H1 (cell line): ENCODE results near the gene HSPA2. TPM values are rescaled to one million over a fixed set of nuclear protein-coding genes. Genes with fewer than 3 reads are reported as not detected.

ENCODE experiments used
- CTCF ChIA-PET: fragments of 300-600 bp; sonication (Branson Sonifier 250); formaldehyde crosslinking; loops from one replicate; lab custom pipeline; 2021; ENCODE audit not compliant: partially characterized antibody; lab: Charles Lee
- POLR2A ChIA-PET: fragments of 300-600 bp; sonication (Branson Sonifier 250); formaldehyde crosslinking; loops from one replicate; lab custom pipeline; 2021; ENCODE audit warnings: inconsistent platforms; ENCODE audit not compliant: partially characterized antibody; lab: Charles Lee
- DNase-seq, 2 experiments: peaks; one replicate each; pipeline versions ENCODE4 v3.0.0 to v3.0.0-alpha.2; 2010 to 2022; ENCODE audit warnings: low spot score in 2 of 2, low read depth in 1 of 2, mixed read lengths in 1 of 2
- FAIRE-seq: peaks from 2 replicates; lab custom pipeline; 2011; peaks lifted over from hg19 to GRCh38; lab: Jason Lieb, UNC
- H2AFZ ChIP-seq: 2 replicates; pipeline ENCODE4 v1.8.1; 2012; ENCODE audit warnings: low read length, inconsistent platforms
- H2AK5ac ChIP-seq: 2 replicates; pipeline ENCODE4 v1.6.1; 2013; ENCODE audit warnings: low read depth, low read length
- H2BK120ac ChIP-seq: replicated peaks from 2 replicates; pipeline ENCODE3; 2013; ENCODE audit warnings: low read depth, low read length, inconsistent platforms
- H2BK12ac ChIP-seq: 2 replicates; pipeline ENCODE4 v1.6.1; 2013; ENCODE audit warnings: low read depth, low read length
- H2BK15ac ChIP-seq: 2 replicates; pipeline ENCODE4 v1.6.1; 2013; ENCODE audit warnings: low read length
- H2BK20ac ChIP-seq: 2 replicates; pipeline ENCODE4 v1.6.1; 2013; ENCODE audit warnings: low read length
- H2BK5ac ChIP-seq: 2 replicates; pipeline ENCODE4 v1.6.1; 2013; ENCODE audit warnings: low read depth, low read length
- H3K14ac ChIP-seq: 2 replicates; pipeline ENCODE4 v1.6.1; 2013; ENCODE audit warnings: inconsistent platforms; ENCODE audit not compliant: insufficient read length
- H3K18ac ChIP-seq: 2 replicates; pipeline ENCODE4 v1.6.1; 2013; ENCODE audit warnings: low read length; ENCODE audit errors: extremely low read depth
- H3K23ac ChIP-seq: 2 replicates; pipeline ENCODE4 v1.6.1; 2013; ENCODE audit warnings: inconsistent platforms; ENCODE audit not compliant: insufficient read length
- H3K23me2 ChIP-seq: 2 replicates; pipeline ENCODE4 v1.6.1; 2013; ENCODE audit warnings: low read depth, low read length
- H3K27ac ChIP-seq: 2 replicates; pipeline ENCODE4 v1.6.1; 2011; ENCODE audit warnings: low read depth, low read length, inconsistent platforms
- H3K27me3 ChIP-seq, 4 experiments: replicated peaks in 1 of 4; 1 replicate in 1 of 4; 2 replicates in 3 of 4; pipeline versions ENCODE4 v1.6.1 to v1.8.1; 2011 to 2013; ENCODE audit warnings: low read length in 3 of 4, mild to moderate bottlenecking in 3 of 4, inconsistent platforms in 2 of 4, mixed read lengths in 2 of 4, moderate library complexity in 1 of 4; ENCODE audit not compliant: control insufficient read depth in 3 of 4, insufficient read depth in 3 of 4; ENCODE audit errors: extremely low read depth in 1 of 4
- H3K36me3 ChIP-seq, 4 experiments: 2 replicates each; pipeline versions ENCODE4 v1.6.1 to v1.8.1; 2011 to 2013; ENCODE audit warnings: mild to moderate bottlenecking in 4 of 4, low read length in 3 of 4, moderate library complexity in 2 of 4, control low read depth in 1 of 4, inconsistent platforms in 1 of 4; ENCODE audit not compliant: insufficient read depth in 4 of 4, control insufficient read depth in 2 of 4
- H3K4ac ChIP-seq: replicated peaks from 2 replicates; pipeline ENCODE3; 2013; ENCODE audit warnings: low read length, low read depth, mixed read lengths, inconsistent platforms; ENCODE audit not compliant: insufficient read length
- H3K4me1 ChIP-seq, 4 experiments: replicated peaks in 1 of 4; 1 replicate in 1 of 4; 2 replicates in 3 of 4; pipeline versions ENCODE4 v1.6.1 to v1.8.1; 2011 to 2013; ENCODE audit warnings: low read length in 3 of 4, inconsistent platforms in 2 of 4, mixed read lengths in 1 of 4; ENCODE audit not compliant: insufficient read depth in 4 of 4, control insufficient read depth in 3 of 4
- H3K4me2 ChIP-seq, 2 experiments: 2 replicates each; pipeline versions ENCODE4 v1.6.1 to v1.8.1; 2011 to 2013; ENCODE audit warnings: low read depth in 2 of 2, low read length in 2 of 2, control low read depth in 1 of 2, inconsistent platforms in 1 of 2, mild to moderate bottlenecking in 1 of 2; ENCODE audit not compliant: insufficient read depth in 1 of 2
- H3K4me3 ChIP-seq, 4 experiments: fragments of 200-600, 300-600 bp in 1 of 4; sonication (generic), shearing (Covaris generic), sonication (Bioruptor Twin) in 1 of 4; 2 replicates each; pipeline versions ENCODE4 v1.5.1 to v1.8.1; 2011 to 2016; ENCODE audit warnings: low read length in 4 of 4, low read depth in 3 of 4, control low read depth in 2 of 4, inconsistent platforms in 2 of 4, mild to moderate bottlenecking in 2 of 4, mixed read lengths in 1 of 4, moderate library complexity in 1 of 4; ENCODE audit not compliant: insufficient read depth in 2 of 4; ENCODE audit errors: extremely low read depth in 1 of 4
- H3K56ac ChIP-seq: replicated peaks from 2 replicates; pipeline ENCODE3; 2013; ENCODE audit warnings: low read depth, mild to moderate bottlenecking, mixed read lengths, low read length, inconsistent platforms; ENCODE audit not compliant: insufficient read length
- H3K79me1 ChIP-seq: 2 replicates; pipeline ENCODE4 v1.6.1; 2013; ENCODE audit warnings: low read depth, low read length, control low read depth
- H3K79me2 ChIP-seq, 2 experiments: 2 replicates each; pipeline versions ENCODE4 v1.6.1 to v1.8.1; 2012 to 2013; ENCODE audit warnings: low read length in 2 of 2, mild to moderate bottlenecking in 2 of 2, inconsistent platforms in 1 of 2; ENCODE audit not compliant: insufficient read depth in 2 of 2, control insufficient read depth in 1 of 2
- H3K9ac ChIP-seq, 4 experiments: replicated peaks in 1 of 4; 1 replicate in 1 of 4; 2 replicates in 3 of 4; pipeline versions ENCODE4 v1.6.1 to v1.8.1; 2011 to 2013; ENCODE audit warnings: low read depth in 3 of 4, low read length in 3 of 4, control low read depth in 2 of 4, mild to moderate bottlenecking in 2 of 4, moderate library complexity in 2 of 4, inconsistent platforms in 1 of 4; ENCODE audit errors: extremely low read depth in 1 of 4
- H3K9me3 ChIP-seq, 2 experiments: 2 replicates each; pipeline versions ENCODE4 v1.6.1 to v1.8.1; 2012 to 2013; ENCODE audit warnings: mild to moderate bottlenecking in 2 of 2, moderate library complexity in 2 of 2, control low read depth in 1 of 2, inconsistent platforms in 1 of 2, low read depth in 1 of 2, low read length in 1 of 2, mixed read lengths in 1 of 2; ENCODE audit not compliant: insufficient read depth in 2 of 2
- H4K20me1 ChIP-seq, 2 experiments: replicated peaks in 1 of 2; 2 replicates each; pipeline versions ENCODE3 to v1.8.1; 2011 to 2013; ENCODE audit warnings: inconsistent platforms in 2 of 2, low read length in 2 of 2, mild to moderate bottlenecking in 1 of 2; ENCODE audit not compliant: insufficient read depth in 2 of 2, control insufficient read depth in 1 of 2
- H4K5ac ChIP-seq: 2 replicates; pipeline ENCODE4 v1.6.1; 2013; ENCODE audit warnings: low read length, low read depth, mixed read lengths, inconsistent platforms; ENCODE audit not compliant: insufficient read length
- H4K8ac ChIP-seq: 2 replicates; pipeline ENCODE4 v1.8.0; 2013; ENCODE audit warnings: mild to moderate bottlenecking, moderate library complexity, low read length, inconsistent platforms; ENCODE audit not compliant: insufficient read depth; ENCODE audit errors: extremely low read depth
- H4K91ac ChIP-seq: replicated peaks from 2 replicates; pipeline ENCODE3; 2013; ENCODE audit warnings: low read length, mixed read lengths, inconsistent platforms; ENCODE audit not compliant: insufficient read length
- CBX5 ChIP-seq: fragments of 300-800, 300-1000 bp; sonication (generic); IDR thresholded peaks from 2 replicates; pipeline ENCODE4 v1.7.1; 2016; ENCODE audit warnings: antibody characterized with exemption, low read length, low read depth
- KDM4A ChIP-seq: IDR thresholded peaks from one replicate; pipeline ENCODE4 v1.7.1; 2012; ENCODE audit warnings: low read depth, mild to moderate bottlenecking, moderate library complexity, low read length, inconsistent platforms; ENCODE audit not compliant: severe bottlenecking
- NANOG ChIP-seq: IDR thresholded peaks from 2 replicates; pipeline ENCODE4 v1.6.1; 2011; ENCODE audit warnings: low read length, low read depth, mild to moderate bottlenecking, inconsistent platforms; ENCODE audit not compliant: insufficient read depth, poor library complexity, severe bottlenecking
- RFX5 ChIP-seq: IDR thresholded peaks from 2 replicates; pipeline ENCODE4 v1.6.1; 2011; ENCODE audit warnings: low read depth, low read length, improper control_type of control experiment, borderline replicate concordance
- YY1 ChIP-seq: IDR thresholded peaks from 2 replicates; pipeline ENCODE4 v1.6.1; 2011; ENCODE audit warnings: low read depth, mild to moderate bottlenecking, low read length
- WGBS, 2 experiments: shearing (Covaris generic) in 1 of 2; methylation state at CpG; one replicate each; pipeline versions ENCODE4 v1.1.6 to v1.1.7; 2013 to 2015; ENCODE audit warnings: low lambda C conversion rate in 2 of 2, mixed read lengths in 2 of 2, inconsistent platforms in 1 of 2, low coverage in 1 of 2, missing lambda C conversion rate in 1 of 2; ENCODE audit not compliant: insufficient replicate concordance in 2 of 2, insufficient coverage in 1 of 2, insufficient read length in 1 of 2; ENCODE audit errors: extremely low coverage in 1 of 2, missing lambda C conversion rate in 1 of 2; 5-methylcytosine and 5-hydroxymethylcytosine counted together
- polyA plus RNA-seq, 7 experiments: library from polyadenylated mRNA; depleted of rRNA in 3 of 7; stranded (reverse) in 5 of 7; unstranded in 2 of 7; fragments of >200 nt in 5 of 7; fragments of 200-250 nt in 2 of 7; gene quantifications; 1 replicate in 5 of 7; 2 replicates in 1 of 7; 4 replicates in 1 of 7; pipeline versions ENCODE4 v1.2.1 to v1.2.3, GENCODE V29; 2011 to 2013; ENCODE audit warnings: missing spikeins in 2 of 7, mixed read lengths in 2 of 7
- total RNA-seq: library from RNA; stranded (reverse); fragmentation: NEBNext Ultra II Directional; extraction: Animal tissue kit (Norgen Biotek cat#: 25700); gene quantifications from 2 replicates; pipeline ENCODE4 v1.2.1, GENCODE V29; 2021

HSPA2 gene
- total and polyA plus RNA-seq, 2 of the 8 experiments (the other 6 are each of a cell fraction or from before 2014, with no cell fraction given): 30.5 to 82.9 TPM

- H3K27me3 ChIP-seq: no peaks in the 10 kb centered on the region
- no peak overlapping the region for H3K9ac ChIP-seq
- no peak overlapping the region for H2AK5ac ChIP-seq
- H2BK20ac ChIP-seq: 0 out of 2 replicates have a peak overlapping the region, but pooled peaks have one; percentile 17
- peak overlapping the region; percentile 66 for H2AFZ ChIP-seq
- CTCF ChIA-PET: interaction anchor here (0.9 to 3.4 kb wide), 2 partner anchors 10 to 70 kb away, joined by 3 to 8 read pairs; no protein-coding TSS in a partner anchor
- POLR2A ChIA-PET: interaction anchor here (1.0 kb wide), 1 partner anchor 26 kb away, joined by 3 read pairs; the partner anchor contains the start of gene HSPA2
- DNase-seq (no peak), FAIRE-seq (no peak)
- H2BK12ac ChIP-seq: no peak overlapping the region
- H4K91ac ChIP-seq: peak overlapping the region; percentile 16
- H3K4me2 ChIP-seq: no peak overlapping the region
- H2BK5ac ChIP-seq: no peak overlapping the region
- no peak overlapping the region for H2BK15ac ChIP-seq
- H3K14ac ChIP-seq: no peak overlapping the region
- no peak overlapping the region for H4K5ac ChIP-seq
- H3K79me2 ChIP-seq: no peaks in the 10 kb centered on the region
- no peak overlapping the region for H2BK120ac ChIP-seq
- H3K79me1 ChIP-seq: no peaks in the 10 kb centered on the region
- H3K56ac ChIP-seq: no peak overlapping the region
- no peaks in the 10 kb centered on the region for H4K20me1 ChIP-seq
- H3K4me3 ChIP-seq: no peak overlapping the region
- peaks cover 0 to 7% (median 1%) of the 10 kb centered on the region in 4 experiments; a peak in 3 of 7 replicates for H3K4me1 ChIP-seq
- no peak overlapping the region for H3K27ac ChIP-seq
- no peak overlapping the region; the same call in 1 of the 2 replicates for H3K18ac ChIP-seq
- H3K9me3 ChIP-seq: no peaks in the 10 kb centered on the region
- H3K23me2 ChIP-seq: no peaks in the 10 kb centered on the region
- no peak overlapping the region for H3K4ac ChIP-seq
- no peak overlapping the region for H3K23ac ChIP-seq
- no peaks in the 10 kb centered on the region for H3K36me3 ChIP-seq
- TF ChIP-seq KDM4A (no peak), CBX5 (no peak), YY1 (no peak), NANOG (no peak), RFX5 (no peak)
- no peak overlapping the region for H4K8ac ChIP-seq
- WGBS, 2 experiments: 93% methylated on average over 5 of the region's 5 CpGs; no CpG with 5 or more reads in 1 of the 2 experiments
Measured at GRCh38 chr14:64566651-64567122, 26.1 kb downstream of the HSPA2 start.
